Activated CD8-positive, alpha-beta memory T cell treated with anti-CD3 and anti-CD28 coated beads, Interleukin-2, amount 50 U/mL, for 24 hours (primary cell): ENCODE measurements around the gene PGAM5.

Experiments
- DNase-seq: peaks from one replicate; pipeline ENCODE4 v3.0.0-alpha.2; 2020; ENCODE audit errors: extremely low read depth

The PGAM5 gene

DNA sequence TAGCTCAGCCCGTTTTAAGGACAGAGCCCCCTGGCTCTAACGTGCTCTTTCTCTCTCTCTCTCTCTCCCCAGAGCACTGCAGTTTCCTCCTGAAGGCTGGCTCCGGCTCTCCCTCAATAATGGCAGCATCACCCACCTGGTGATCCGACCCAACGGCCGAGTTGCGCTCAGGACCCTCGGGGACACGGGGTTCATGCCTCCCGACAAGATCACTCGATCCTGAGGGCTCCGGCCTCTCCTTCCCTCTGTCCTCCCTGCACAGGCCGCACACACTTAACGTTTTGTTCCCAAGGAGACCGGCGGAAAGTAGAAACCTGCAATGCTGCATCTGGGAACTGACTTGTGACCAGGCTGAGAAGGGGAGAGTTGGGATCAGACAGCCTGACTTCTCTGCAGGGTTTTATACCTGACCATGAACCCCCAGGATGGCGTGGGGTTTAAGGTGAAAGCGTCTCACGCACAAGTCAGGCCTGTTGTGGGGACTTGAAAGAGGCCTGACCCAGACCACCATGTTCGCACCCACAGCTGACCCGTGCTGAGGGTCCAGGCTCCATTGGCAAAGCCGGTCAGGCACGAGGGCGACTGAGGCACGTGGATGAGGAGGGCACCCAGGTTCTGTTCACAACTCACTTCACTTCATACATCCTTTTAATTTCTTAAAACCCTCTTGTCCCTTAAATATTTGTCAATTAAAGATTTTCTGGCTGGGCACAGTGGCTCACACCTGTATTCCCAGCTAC is 10.1 kb downstream of the PGAM5 start:
- no peak for DNase-seq

GRCh38 chr12:132723015-132723763 is 12.5 kb downstream of the PGAM5 start:
- no peak for DNase-seq

- no peak for DNase-seq
Observed at GRCh38 chr12:132723764-132724140, 13.1 kb downstream of the PGAM5 start.

- no peak for DNase-seq
Observed at GRCh38 chr12:132724506-132725241, 14.0 kb downstream of the PGAM5 start.

- DNase-seq = no peak
Observed at GRCh38 chr12:132726386-132726785, 15.7 kb downstream of the PGAM5 start.

- DNase-seq = no peak
Observed at GRCh38 chr12:132727091-132727794, 16.6 kb downstream of the PGAM5 start.

DNA sequence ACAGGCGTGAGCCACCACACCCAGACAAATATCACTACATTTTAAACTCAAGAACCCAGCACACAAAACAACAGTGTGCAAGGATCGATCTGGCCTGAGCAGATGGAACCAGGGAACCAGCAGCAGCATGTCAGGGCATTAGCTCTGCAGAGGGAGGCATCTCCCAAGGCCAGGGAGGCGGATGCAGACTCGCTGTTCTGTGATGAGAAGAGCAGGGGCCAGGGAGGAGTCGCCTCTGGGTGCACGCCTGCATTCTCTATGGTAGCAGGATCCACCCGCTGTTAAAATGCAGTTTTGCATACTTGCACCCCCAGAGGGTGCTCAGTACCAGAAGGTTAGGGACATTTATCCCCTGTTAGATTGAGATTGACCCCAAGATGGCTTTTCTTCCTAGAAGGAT is 17.9 kb downstream of the PGAM5 start:
- no peak for DNase-seq

GRCh38 chr12:132729541-132730320 is 19.1 kb downstream of the PGAM5 start:
- DNase-seq = no peak

DNA sequence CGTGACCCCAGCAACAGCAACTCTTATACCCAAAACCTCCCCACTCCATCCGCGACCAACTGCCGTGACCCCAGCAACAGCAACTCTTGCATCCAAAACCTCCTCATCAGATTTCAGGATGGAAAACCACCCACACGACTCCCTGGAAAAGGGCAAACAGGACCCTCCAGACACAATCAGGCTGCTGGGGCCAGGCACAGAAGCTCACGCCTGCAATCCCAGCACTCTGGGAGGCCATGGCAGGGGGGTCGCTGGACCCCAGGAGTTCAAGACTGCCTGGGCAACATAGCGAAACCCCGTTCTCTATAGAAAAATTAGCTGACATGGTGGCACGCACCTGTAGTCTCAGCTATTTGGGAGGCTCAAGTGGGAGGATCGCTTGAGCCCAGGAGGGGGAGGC is 19.7 kb downstream of the PGAM5 start:
- no peak for DNase-seq

DNA sequence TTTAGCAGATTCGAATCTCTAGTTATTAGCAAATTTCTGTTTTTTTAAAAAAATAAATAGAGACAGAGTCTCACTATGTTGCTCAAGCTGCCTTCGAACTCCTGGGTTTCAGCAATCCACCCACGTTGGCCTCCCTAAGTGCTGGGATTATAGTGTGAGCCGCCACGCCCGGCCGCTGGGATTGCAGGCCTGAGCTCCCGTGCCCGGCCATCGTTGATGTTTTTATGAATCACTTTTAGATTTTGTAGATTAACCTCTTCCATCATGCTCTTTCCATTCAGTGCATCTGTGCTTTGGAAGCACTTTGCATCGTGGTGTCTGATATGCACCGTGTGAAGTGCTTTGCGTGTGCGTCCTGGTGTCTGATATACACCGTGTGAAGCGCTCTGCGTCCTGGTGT is 20.9 kb downstream of the PGAM5 start:
- no peak for DNase-seq

DNA sequence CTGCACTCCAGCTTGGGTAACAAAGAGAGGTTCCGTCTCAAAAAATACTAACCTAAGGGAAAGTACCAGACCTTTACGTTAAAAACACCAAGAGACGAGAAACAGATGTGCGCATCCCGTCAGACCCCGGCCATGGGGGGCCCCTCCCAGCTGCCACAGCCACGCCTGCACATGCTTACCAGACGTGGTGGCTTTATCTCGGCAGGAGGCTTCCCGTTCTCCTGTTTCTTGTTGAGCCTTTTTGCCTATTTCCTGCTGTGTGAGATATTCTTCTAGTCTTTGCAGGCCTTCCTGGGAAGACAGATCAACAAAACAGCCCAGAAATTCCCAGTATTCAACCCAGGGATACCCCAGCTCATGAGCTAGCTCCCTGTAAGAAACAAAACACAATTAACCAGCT is 23.6 kb downstream of the PGAM5 start:
- no peak for DNase-seq

DNA sequence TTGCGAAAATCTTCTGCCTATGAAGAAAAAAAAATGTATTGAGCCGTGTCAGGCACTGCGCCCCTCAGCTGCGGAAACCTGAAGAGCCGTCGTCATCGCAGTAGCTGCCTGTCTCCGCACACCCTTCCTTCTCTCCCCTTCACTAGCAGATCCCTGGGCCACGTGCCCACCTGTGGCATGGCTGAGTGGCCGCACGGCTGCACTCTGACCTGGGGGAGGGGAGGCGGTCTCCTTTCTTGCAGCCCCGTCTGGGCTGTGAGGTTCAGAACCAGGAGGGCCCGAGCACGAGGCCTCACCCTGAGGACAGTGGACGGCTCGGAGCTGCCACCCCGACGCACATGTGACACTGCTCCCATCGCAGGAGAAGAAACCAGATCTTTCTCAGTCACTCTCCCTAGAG is 24.9 kb downstream of the PGAM5 start:
- DNase-seq = no peak

DNA sequence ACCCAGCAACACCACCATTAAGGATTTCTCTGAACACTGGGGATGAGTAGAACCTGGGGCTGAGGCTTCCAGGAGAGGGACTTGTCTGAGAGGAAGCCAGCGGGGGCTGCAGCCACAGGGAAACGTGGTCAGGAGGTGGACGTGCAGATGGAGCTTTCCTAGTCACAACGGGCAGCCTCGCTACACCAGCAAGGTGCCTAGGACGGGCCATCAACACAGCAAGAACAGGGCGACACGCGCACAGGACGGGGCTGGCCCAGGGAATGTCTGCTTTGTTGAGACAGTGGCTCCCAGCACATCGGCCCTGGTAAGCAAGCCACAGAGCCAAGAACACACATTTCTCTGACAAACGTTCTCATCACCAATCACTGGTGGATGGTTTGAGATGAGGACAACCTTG is 25.7 kb downstream of the PGAM5 start:
- no peak for DNase-seq

DNA sequence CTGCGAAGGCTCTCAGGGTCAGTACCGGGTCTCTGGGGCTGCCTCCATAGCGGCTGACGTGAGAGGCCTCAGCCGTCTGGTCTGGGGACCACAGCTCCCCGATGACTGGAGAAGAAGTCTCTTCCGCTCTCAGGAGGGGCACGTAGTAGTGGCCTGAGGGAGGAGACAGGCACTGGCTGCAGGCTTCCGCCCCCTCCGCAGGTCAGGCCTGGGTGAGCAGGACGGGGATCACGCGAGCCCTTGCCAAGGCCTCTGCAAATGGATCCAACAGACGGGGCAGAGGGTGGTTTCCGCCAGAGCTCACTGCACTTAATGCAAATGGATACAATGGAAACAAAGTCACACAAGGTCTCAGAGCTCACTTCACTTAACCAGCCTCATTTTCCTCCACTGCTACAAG is 26.3 kb downstream of the PGAM5 start:
- no peak for DNase-seq

DNA sequence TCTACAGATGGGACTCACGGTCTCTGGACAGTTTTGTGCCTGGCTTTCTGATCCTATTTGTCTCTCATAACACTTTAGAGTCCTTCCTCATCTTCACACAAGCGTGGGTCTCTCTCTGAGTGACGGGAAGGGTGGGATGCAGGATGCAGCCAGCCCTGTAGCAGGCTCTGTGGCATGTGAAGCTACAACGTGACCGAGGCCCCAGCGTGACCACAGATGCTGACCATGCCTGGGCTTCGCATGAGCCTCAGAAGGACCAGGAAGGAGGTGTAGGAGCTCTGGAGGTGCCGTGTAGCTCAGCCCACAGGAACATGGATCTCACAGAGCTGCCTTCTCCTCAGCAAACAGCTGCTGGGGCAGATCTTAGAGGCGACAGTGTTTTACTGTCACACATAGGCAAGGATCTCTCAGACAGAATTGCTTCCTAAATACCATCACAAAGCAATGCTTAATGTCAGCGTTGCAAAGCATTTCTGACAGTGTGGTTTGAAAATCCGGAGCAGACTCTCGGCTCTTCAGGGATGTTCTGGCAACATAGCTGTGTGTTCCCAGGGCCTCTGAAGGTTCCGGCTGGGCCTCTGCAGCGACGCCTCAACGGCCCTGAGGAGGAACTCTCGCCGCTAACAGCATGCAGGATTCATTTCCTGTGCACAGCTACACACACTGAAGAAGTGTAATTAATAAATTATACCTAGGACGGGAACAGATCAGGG is 29.1 kb downstream of the PGAM5 start:
- no peak for DNase-seq

GRCh38 chr12:132740313-132740646 is 29.6 kb downstream of the PGAM5 start:
- DNase-seq = no peak

GRCh38 chr12:132740652-132741051 is 30.0 kb downstream of the PGAM5 start:
- DNase-seq = no peak

GRCh38 chr12:132741620-132742019 is 31.0 kb downstream of the PGAM5 start:
- no peak for DNase-seq

GRCh38 chr12:132743831-132744230 is 33.2 kb downstream of the PGAM5 start:
- DNase-seq = no peak

- DNase-seq = no peak
Observed at GRCh38 chr12:132746613-132747012, 36.0 kb downstream of the PGAM5 start.

- no peak for DNase-seq
Observed at GRCh38 chr12:132747395-132747794, 36.8 kb downstream of the PGAM5 start.
